HFFc6 (cell line): Measurements from ENCODE around the gene TRA2A. TPM values are rescaled to one million over a fixed set of nuclear protein-coding genes. Genes with fewer than 3 reads are reported as not detected.
"Not testable (repeated sequence)": the region's sequence is repeated elsewhere in the genome, so short reads cannot be mapped to it uniquely, and the experiment has no call there.

Experiments used
- DNase-seq: peaks from one replicate; pipeline ENCODE4 v3.0.0-alpha.2; 2018
- H3K27ac Mint-ChIP-seq: 2 replicates; pipeline ENCODE4 v1.8.0; 2020; ENCODE audit warnings: mild to moderate bottlenecking, mixed read lengths
- H3K27me3 Mint-ChIP-seq: 2 replicates; pipeline ENCODE4 v1.8.0; 2021; ENCODE audit warnings: mild to moderate bottlenecking, moderate library complexity, mixed read lengths; ENCODE audit not compliant: insufficient read depth
- H3K36me3 Mint-ChIP-seq: 2 replicates; pipeline ENCODE4 v1.8.0; 2021; ENCODE audit warnings: low read depth, mixed read lengths
- H3K4me1 Mint-ChIP-seq: 2 replicates; pipeline ENCODE4 v1.8.0; 2020; ENCODE audit warnings: low read depth, mixed read lengths
- H3K4me3 Mint-ChIP-seq: 2 replicates; pipeline ENCODE4 v1.8.0; 2020; ENCODE audit warnings: mild to moderate bottlenecking, moderate library complexity, mixed read lengths
- H3K9me3 Mint-ChIP-seq: 2 replicates; pipeline ENCODE4 v1.8.0; 2020; ENCODE audit warnings: mild to moderate bottlenecking, mixed read lengths
- CTCF ChIP-seq: fragments of 200-600 bp; sonication (generic); IDR thresholded peaks from 2 replicates; pipeline ENCODE4 v1.5.0; 2021; ENCODE audit warnings: antibody characterized with exemption, mild to moderate bottlenecking
- total RNA-seq, 6 experiments: library from RNA; stranded (reverse); fragmentation: NEBNext Ultra II Directional; extraction: Animal tissue kit (Norgen Biotek cat#: 25700); gene quantifications; 2 replicates in 1 of 6; 3 replicates in 5 of 6; pipeline ENCODE4 v1.2.3, GENCODE V29; 2021

The TRA2A gene
- total RNA-seq, 6 experiments from 2014 or later, result 85.5 to 97.8 (median 92.5) TPM

GRCh38 chr7:23533238-23533604, 1.4 kb upstream of the TRA2A start:
- no peak for DNase-seq
- TF ChIP-seq CTCF, result peak; percentile 46; the same call in 1 of the 2 replicates
- Mint-ChIP-seq H3K27ac (peak overlapping the region; percentile 72; the same call in 1 of the 2 replicates), H3K27me3 (peaks cover 2% of the 10 kb centered on the region), H3K9me3 (no peaks in the 10 kb centered on the region), H3K4me3 (no peak overlapping the region), H3K4me1 (peaks cover 28% of the 10 kb centered on the region), H3K36me3 (peaks cover 32% of the 10 kb centered on the region)

- Mint-ChIP-seq H3K4me1 (peaks cover 31% of the 10 kb centered on the region), H3K9me3 (no peaks in the 10 kb centered on the region), H3K4me3 (peak overlapping the region; percentile 97; the same call in 1 of the 2 replicates), H3K36me3 (peaks cover 32% of the 10 kb centered on the region), H3K27ac (peak overlapping the region; percentile 72), H3K27me3 (peaks cover 2% of the 10 kb centered on the region; the same call in 1 of the 2 replicates)
- TF ChIP-seq CTCF, result no peak
- DNase-seq, result no peak
These were observed 883 bp upstream of the TRA2A start for GRCh38 chr7:23532490-23533237.

GRCh38 chr7:23531050-23531793, 559 bp downstream of the TRA2A start:
- TF ChIP-seq CTCF, result no peak
- peaks cover 44% of the 10 kb centered on the region for H3K4me1 Mint-ChIP-seq
- peak; percentile 61 for DNase-seq
- peak overlapping the region; percentile 97 for H3K4me3 Mint-ChIP-seq
- no peaks in the 10 kb centered on the region for H3K9me3 Mint-ChIP-seq
- peaks cover 2% of the 10 kb centered on the region; the same call in 1 of the 2 replicates for H3K27me3 Mint-ChIP-seq
- peaks cover 32% of the 10 kb centered on the region for H3K36me3 Mint-ChIP-seq
- H3K27ac Mint-ChIP-seq, result peak overlapping the region; percentile 99

GRCh38 chr7:23530405-23530804, 1.4 kb downstream of the TRA2A start:
- Mint-ChIP-seq H3K4me3 (peak overlapping the region; percentile 97), H3K27ac (peak overlapping the region; percentile 99), H3K27me3 (peaks cover 2% of the 10 kb centered on the region; the same call in 1 of the 2 replicates), H3K36me3 (peaks cover 32% of the 10 kb centered on the region), H3K4me1 (peaks cover 50% of the 10 kb centered on the region), H3K9me3 (no peaks in the 10 kb centered on the region)
- peak; percentile 13 for DNase-seq
- TF ChIP-seq CTCF, result peak; percentile 43; the same call in 1 of the 2 replicates

GRCh38 chr7:23529262-23529859, 2.4 kb downstream of the TRA2A start:
- Mint-ChIP-seq H3K27me3 (peaks cover 2% of the 10 kb centered on the region; the same call in 1 of the 2 replicates), H3K4me3 (peak overlapping the region; percentile 97), H3K9me3 (no peaks in the 10 kb centered on the region), H3K4me1 (peaks cover 60% of the 10 kb centered on the region), H3K36me3 (peaks cover 32% of the 10 kb centered on the region), H3K27ac (peak overlapping the region; percentile 40)
- DNase-seq, result no peak
- TF ChIP-seq CTCF, result no peak

- H3K4me3 Mint-ChIP-seq, H3K9me3 Mint-ChIP-seq, H3K27me3 Mint-ChIP-seq, DNase-seq, H3K27ac Mint-ChIP-seq: not testable (repeated sequence)
- Mint-ChIP-seq H3K36me3 (peaks cover 26% of the 10 kb centered on the region), H3K4me1 (peaks cover 74% of the 10 kb centered on the region)
These were observed 6.2 kb downstream of the TRA2A start for GRCh38 chr7:23525611-23526010.
